Mesenchymal stem cell (in vitro differentiated cells and primary cell): ENCODE results near the gene ACBD5.
A peak's percentile ranks its signal among the peaks of the same experiment; 100 is the strongest.

Experiments used
- DNase-seq: peaks from one replicate; pipeline ENCODE4 v3.0.0-alpha.2; 2013
- H2AFZ ChIP-seq: one replicate; pipeline ENCODE4 v1.6.1; 2013; ENCODE audit warnings: low read depth, mild to moderate bottlenecking, control low read depth, inconsistent platforms, low read length, moderate library complexity
- H2AK5ac ChIP-seq: 2 replicates; pipeline ENCODE4 v1.6.1; 2013; ENCODE audit warnings: low read length, moderate library complexity, mild to moderate bottlenecking, inconsistent platforms; ENCODE audit not compliant: severe bottlenecking
- H2BK120ac ChIP-seq: one replicate; pipeline ENCODE4 v1.6.1; 2013; ENCODE audit warnings: low read depth, mild to moderate bottlenecking, inconsistent platforms, low read length, moderate library complexity
- H2BK12ac ChIP-seq, 2 experiments: one replicate each; pipeline ENCODE4 v1.6.1; 2013; ENCODE audit warnings: inconsistent platforms in 2 of 2, low read length in 2 of 2, mild to moderate bottlenecking in 2 of 2, moderate library complexity in 2 of 2, control low read depth in 1 of 2
- H2BK15ac ChIP-seq: one replicate; pipeline ENCODE4 v1.6.1; 2013; ENCODE audit warnings: mild to moderate bottlenecking, low read depth, inconsistent platforms; ENCODE audit not compliant: poor library complexity, severe bottlenecking
- H2BK5ac ChIP-seq: 2 replicates; pipeline ENCODE4 v1.6.1; 2013; ENCODE audit warnings: low read depth, mild to moderate bottlenecking, low read length, control low read depth, inconsistent platforms; ENCODE audit not compliant: poor library complexity, severe bottlenecking
- H3K14ac ChIP-seq, 2 experiments: one replicate each; pipeline ENCODE4 v1.6.1; 2013; ENCODE audit warnings: inconsistent platforms in 2 of 2, low read length in 2 of 2, control low read depth in 1 of 2, mild to moderate bottlenecking in 1 of 2, moderate library complexity in 1 of 2
- H3K18ac ChIP-seq, 2 experiments: one replicate each; pipeline ENCODE4 v1.6.1; 2013; ENCODE audit warnings: inconsistent platforms in 2 of 2, low read length in 2 of 2, control low read depth in 1 of 2, low read depth in 1 of 2, mild to moderate bottlenecking in 1 of 2
- H3K23ac ChIP-seq, 2 experiments: one replicate each; pipeline ENCODE4 v1.6.1; 2013; ENCODE audit warnings: inconsistent platforms in 2 of 2, low read length in 2 of 2, mild to moderate bottlenecking in 2 of 2, moderate library complexity in 2 of 2, control low read depth in 1 of 2
- H3K27ac ChIP-seq: 2 replicates; pipeline ENCODE4 v1.5.1; 2013; ENCODE audit warnings: mild to moderate bottlenecking, moderate library complexity, low read length, control low read depth, inconsistent platforms; ENCODE audit not compliant: poor library complexity, severe bottlenecking
- H3K27me3 ChIP-seq, 2 experiments: 2 replicates each; pipeline versions ENCODE4 v1.6.1 to v1.7.0; 2013; ENCODE audit warnings: low read length in 2 of 2, mild to moderate bottlenecking in 2 of 2, moderate library complexity in 2 of 2, control low read depth in 1 of 2, inconsistent platforms in 1 of 2; ENCODE audit not compliant: control insufficient read depth in 1 of 2, insufficient read depth in 1 of 2
- H3K36me3 ChIP-seq, 2 experiments: 2 replicates each; pipeline versions ENCODE4 v1.6.1 to v1.7.0; 2013; ENCODE audit warnings: low read length in 2 of 2, control low read depth in 1 of 2, inconsistent platforms in 1 of 2, low read depth in 1 of 2, mild to moderate bottlenecking in 1 of 2; ENCODE audit not compliant: insufficient read depth in 2 of 2, control insufficient read depth in 1 of 2
- H3K4ac ChIP-seq, 2 experiments: one replicate each; pipeline ENCODE4 v1.6.1; 2013; ENCODE audit warnings: inconsistent platforms in 2 of 2, low read length in 2 of 2, mild to moderate bottlenecking in 2 of 2, moderate library complexity in 2 of 2, control low read depth in 1 of 2, low read depth in 1 of 2
- H3K4me1 ChIP-seq: 2 replicates; pipeline ENCODE4 v1.6.1; 2013; ENCODE audit warnings: low read depth, low read length, control low read depth; ENCODE audit not compliant: control insufficient read depth, insufficient read depth
- H3K4me2 ChIP-seq: 2 replicates; pipeline ENCODE4 v1.6.1; 2013; ENCODE audit warnings: low read length, mild to moderate bottlenecking, inconsistent platforms; ENCODE audit not compliant: poor library complexity, severe bottlenecking
- H3K4me3 ChIP-seq, 2 experiments: 2 replicates each; pipeline versions ENCODE4 v1.5.1 to v1.7.0; 2013; ENCODE audit warnings: low read length in 2 of 2, mild to moderate bottlenecking in 2 of 2, control low read depth in 1 of 2, low read depth in 1 of 2; ENCODE audit not compliant: insufficient read depth in 1 of 2
- H3K79me1 ChIP-seq: replicated peaks from 2 replicates; pipeline ENCODE4 v1.6.1; 2013; ENCODE audit warnings: mild to moderate bottlenecking, control low read depth, low read length, inconsistent platforms; ENCODE audit not compliant: poor library complexity, severe bottlenecking
- H3K9ac ChIP-seq: 2 replicates; pipeline ENCODE4 v1.7.0; 2013; ENCODE audit warnings: mild to moderate bottlenecking, low read length, moderate library complexity
- H3K9me3 ChIP-seq: 2 replicates; pipeline ENCODE4 v1.7.0; 2013; ENCODE audit warnings: mild to moderate bottlenecking, low read length; ENCODE audit not compliant: control insufficient read depth
- H4K8ac ChIP-seq: one replicate; pipeline ENCODE4 v1.6.1; 2013; ENCODE audit warnings: inconsistent platforms, mild to moderate bottlenecking, low read length, moderate library complexity
- H4K91ac ChIP-seq: one replicate; pipeline ENCODE4 v1.6.1; 2013; ENCODE audit warnings: mild to moderate bottlenecking, low read length, inconsistent platforms
- WGBS: methylation state at CpG from one replicate; pipeline ENCODE4 v1.1.7; 2013; ENCODE audit warnings: mixed read lengths; 5-methylcytosine and 5-hydroxymethylcytosine counted together

The ACBD5 gene

GRCh38 chr10:27207350-27207749 lies 33.2 kb downstream of the ACBD5 start:
- Histone ChIP-seq H2AK5ac (no peak overlapping the region), H3K4me2 (no peak overlapping the region), H3K27me3 (no peaks in the 10 kb centered on the region), H4K8ac (no peak overlapping the region), H2BK15ac (no peak overlapping the region), H3K18ac (no peak overlapping the region), H3K79me1 (peaks cover 12% of the 10 kb centered on the region), H3K4me1 (no peaks in the 10 kb centered on the region), H3K9me3 (no peaks in the 10 kb centered on the region), H3K4me3 (no peak overlapping the region), H3K9ac (no peak overlapping the region), H2BK5ac (no peak overlapping the region), H4K91ac (no peak overlapping the region), H3K14ac (no peak overlapping the region), H2AFZ (no peak overlapping the region), H3K27ac (no peak overlapping the region), H2BK120ac (no peak overlapping the region), H2BK12ac (no peak overlapping the region), H3K4ac (no peak overlapping the region), H3K36me3 (peaks cover 44 to 81% of the 10 kb centered on the region in 2 experiments), H3K23ac (no peak overlapping the region)
- DNase-seq: no peak
- 100% methylated on average over 2 of the region's 2 CpGs for WGBS

- Histone ChIP-seq H3K27me3 (no peaks in the 10 kb centered on the region), H2AK5ac (no peak overlapping the region), H2BK15ac (no peak overlapping the region), H2BK120ac (no peak overlapping the region), H2BK12ac (no peak overlapping the region), H2AFZ (no peak overlapping the region), H3K27ac (no peak overlapping the region), H3K18ac (no peak overlapping the region), H3K4me3 (no peak overlapping the region), H3K23ac (no peak overlapping the region), H3K4me2 (no peak overlapping the region), H3K14ac (no peak overlapping the region), H4K8ac (no peak overlapping the region), H4K91ac (no peak overlapping the region), H3K4me1 (no peaks in the 10 kb centered on the region), H3K9me3 (no peaks in the 10 kb centered on the region), H2BK5ac (no peak overlapping the region), H3K4ac (no peak overlapping the region), H3K9ac (no peak overlapping the region), H3K79me1 (peaks cover 14% of the 10 kb centered on the region), H3K36me3 (peaks cover 33 to 71% of the 10 kb centered on the region in 2 experiments)
- 97% methylated on average over 3 of the region's 5 CpGs for WGBS
- no peak for DNase-seq
Measured at GRCh38 chr10:27203806-27204205, 36.8 kb downstream of the ACBD5 start.

- Histone ChIP-seq H3K4me2 (no peak overlapping the region), H3K27ac (no peak overlapping the region), H3K9me3 (no peaks in the 10 kb centered on the region), H4K91ac (no peak overlapping the region), H2AK5ac (no peak overlapping the region), H3K14ac (no peak overlapping the region), H3K4me3 (no peak overlapping the region), H2BK5ac (no peak overlapping the region), H3K27me3 (no peaks in the 10 kb centered on the region), H3K9ac (no peak overlapping the region), H3K79me1 (peaks cover 9% of the 10 kb centered on the region), H3K4ac (no peak overlapping the region), H3K18ac (no peak overlapping the region), H2BK12ac (no peak overlapping the region), H3K36me3 (peaks cover 8 to 52% of the 10 kb centered on the region in 2 experiments), H4K8ac (no peak overlapping the region), H2BK120ac (no peak overlapping the region), H3K4me1 (no peaks in the 10 kb centered on the region), H3K23ac (no peak overlapping the region), H2BK15ac (no peak overlapping the region), H2AFZ (no peak overlapping the region)
- no CpG with 5 or more reads among the region's 2 CpGs for WGBS
- DNase-seq: no peak
Measured at GRCh38 chr10:27197980-27198620, 42.5 kb downstream of the ACBD5 start.

- H3K27ac ChIP-seq: no peak overlapping the region
- H3K14ac ChIP-seq: no peak overlapping the region
- no peak overlapping the region for H2BK120ac ChIP-seq
- peaks cover 2 to 13% of the 10 kb centered on the region in 2 experiments for H3K36me3 ChIP-seq
- no peak overlapping the region for H2BK12ac ChIP-seq
- H2BK5ac ChIP-seq: no peak overlapping the region
- peaks cover 2% of the 10 kb centered on the region for H3K4me1 ChIP-seq
- no peaks in the 10 kb centered on the region for H3K79me1 ChIP-seq
- no peak overlapping the region for H3K23ac ChIP-seq
- H3K4ac ChIP-seq: no peak overlapping the region
- H3K18ac ChIP-seq: peak overlapping the region in 1 of 2 experiments; percentile 21
- no peak overlapping the region for H4K91ac ChIP-seq
- H3K4me2 ChIP-seq: no peak overlapping the region
- H3K9ac ChIP-seq: peak overlapping the region; percentile 32
- H3K27me3 ChIP-seq: no peaks in the 10 kb centered on the region
- 17% methylated on average over 2 of the region's 3 CpGs for WGBS
- no peak overlapping the region for H3K4me3 ChIP-seq
- H2AFZ ChIP-seq: no peak overlapping the region
- no peak overlapping the region for H2BK15ac ChIP-seq
- H2AK5ac ChIP-seq: no peak overlapping the region
- peak overlapping the region; percentile 60 for H4K8ac ChIP-seq
- no peaks in the 10 kb centered on the region for H3K9me3 ChIP-seq
- DNase-seq: peak; percentile 93
Measured at GRCh38 chr10:27192284-27192683, 48.3 kb downstream of the ACBD5 start.
